Thyroid gland (tissue), 4 donors: Measurements from ENCODE around the gene CAMK1D. TPM values are rescaled to one million over a fixed set of nuclear protein-coding genes. Genes with fewer than 3 reads are reported as not detected.

Source experiments
- DNase-seq, 2 donors: peaks; one replicate each; pipeline ENCODE4 v3.0.0-alpha.2; 2019
- H3K27ac ChIP-seq, 3 donors: fragments of 200-600 bp; sonication (generic); 1 replicate in 2 of 3; 2 replicates in 1 of 3; pipeline ENCODE4 v1.5.1; 2016 to 2019; ENCODE audit warnings: mild to moderate bottlenecking in 1 of 3, moderate library complexity in 1 of 3
- H3K27me3 ChIP-seq: fragments of 200-600 bp; sonication (generic); one replicate; pipeline ENCODE4 v1.5.1; 2019
- H3K36me3 ChIP-seq, 2 donors: fragments of 200-600 bp; sonication (generic); one replicate each; pipeline ENCODE4 v1.5.1; 2016 to 2019
- H3K4me1 ChIP-seq, 2 donors: fragments of 200-600 bp; sonication (generic); one replicate each; pipeline ENCODE4 v1.5.1; 2017 to 2019
- H3K4me3 ChIP-seq, 3 donors: fragments of 200-600 bp; sonication (generic); replicated peaks in 1 of 3; 1 replicate in 2 of 3; 2 replicates in 1 of 3; pipeline ENCODE4 v1.5.1; 2016; ENCODE audit warnings: mild to moderate bottlenecking in 1 of 3
- H3K9me3 ChIP-seq: fragments of 200-600 bp; sonication (generic); one replicate; pipeline ENCODE4 v1.5.1; 2017
- CTCF ChIP-seq, 6 experiments: fragments of 200-600 bp in 3 of 6; fragments of 450-650 bp in 3 of 6; sonication (generic) in 3 of 6; IDR thresholded peaks; one replicate each; pipeline ENCODE4 v1.5.1; 2016 to 2019; ENCODE audit warnings: antibody characterized with exemption in 6 of 6, mild to moderate bottlenecking in 2 of 6, inconsistent platforms in 1 of 6, moderate library complexity in 1 of 6
- POLR2A ChIP-seq, 2 donors: fragments of 450-650 bp; IDR thresholded peaks; one replicate each; pipeline ENCODE4 v1.6.1; 2017; ENCODE audit warnings: antibody characterized with exemption in 2 of 2, mild to moderate bottlenecking in 2 of 2, moderate library complexity in 1 of 2
- WGBS, 2 donors: methylation state at CpG; one replicate each; pipeline ENCODE4 v1.1.5; 2017; 5-methylcytosine and 5-hydroxymethylcytosine counted together
- intact Hi-C: fragments of 100-400 bp; cut with DNase I; formaldehyde crosslinking; loops from one replicate; pipeline ENCODE4 v1.15.1; 2023
- total RNA-seq, 4 donors: library from RNA; depleted of rRNA; stranded (reverse); fragments of >200 nt; gene quantifications; one replicate each; pipeline ENCODE4 v1.2.3, GENCODE V29; 2016

Gene CAMK1D
- total RNA-seq, 4 donors from 2014 or later: 12.2 to 29.6 (median 17.4) TPM

- H3K4me1 ChIP-seq: peaks cover 7 to 9% of the 10 kb centered on the region in 2 donors
- H3K27ac ChIP-seq: peak overlapping the region in 1 of 3 donors; percentile 4
- H3K27me3 ChIP-seq: no peaks in the 10 kb centered on the region
- 64 to 70% methylated on average over 18 of the region's 18 CpGs for WGBS, 2 donors
- no peak overlapping the region for H3K4me3 ChIP-seq
- DNase-seq: no peak
- intact Hi-C loops: no loop called here
- H3K9me3 ChIP-seq: no peaks in the 10 kb centered on the region
- H3K36me3 ChIP-seq: no peaks in the 10 kb centered on the region
- TF ChIP-seq POLR2A (IDR thresholded peaks at IDR 0.05): no peak
- TF ChIP-seq CTCF (IDR thresholded peaks at IDR 0.05): no peak
Observed at GRCh38 chr10:12512332-12513002, 163.1 kb downstream of the CAMK1D start.

GRCh38 chr10:12513003-12513365 is 163.6 kb downstream of the CAMK1D start:
- peak; percentile 25 for DNase-seq
- Histone ChIP-seq H3K27me3 (no peaks in the 10 kb centered on the region), H3K4me3 (no peak overlapping the region), H3K27ac (peak overlapping the region in 2 of 3 donors; percentile 4 to 6), H3K36me3 (no peaks in the 10 kb centered on the region), H3K4me1 (peaks cover 7 to 9% of the 10 kb centered on the region in 2 donors), H3K9me3 (no peaks in the 10 kb centered on the region)
- 56 to 64% methylated on average over 5 of the region's 5 CpGs for WGBS, 2 donors
- TF ChIP-seq POLR2A (IDR thresholded peaks at IDR 0.05): no peak
- TF ChIP-seq CTCF (IDR thresholded peaks at IDR 0.05): no peak
- intact Hi-C loops: no loop called here

- H3K4me3 ChIP-seq: no peak overlapping the region
- H3K27me3 ChIP-seq: no peaks in the 10 kb centered on the region
- 89 to 92% methylated on average over 10 of the region's 10 CpGs for WGBS, 2 donors
- H3K4me1 ChIP-seq: peaks cover 7 to 9% of the 10 kb centered on the region in 2 donors
- intact Hi-C loops: no loop called here
- H3K9me3 ChIP-seq: no peaks in the 10 kb centered on the region
- TF ChIP-seq CTCF (IDR thresholded peaks at IDR 0.05) (no peak), POLR2A (IDR thresholded peaks at IDR 0.05) (no peak)
- no peaks in the 10 kb centered on the region for H3K36me3 ChIP-seq
- no peak for DNase-seq
- no peak overlapping the region for H3K27ac ChIP-seq
Observed at GRCh38 chr10:12513775-12514673, 164.7 kb downstream of the CAMK1D start.

GRCh38 chr10:12518024-12518423 is 168.7 kb downstream of the CAMK1D start:
- TF ChIP-seq CTCF (IDR thresholded peaks at IDR 0.05): no peak
- no peak for TF ChIP-seq POLR2A (IDR thresholded peaks at IDR 0.05)
- intact Hi-C loops: no loop called here
- Histone ChIP-seq H3K9me3 (no peaks in the 10 kb centered on the region), H3K4me3 (no peak overlapping the region), H3K36me3 (no peaks in the 10 kb centered on the region), H3K27ac (no peak overlapping the region), H3K27me3 (no peaks in the 10 kb centered on the region), H3K4me1 (peaks cover 1 to 3% of the 10 kb centered on the region in 2 donors)
- 98 to 100% methylated on average over 1 of the region's 1 CpG for WGBS, 2 donors
- DNase-seq: no peak

- no peak for DNase-seq
- no peaks in the 10 kb centered on the region for H3K36me3 ChIP-seq
- 92 to 98% methylated on average over 1 of the region's 1 CpG for WGBS, 2 donors
- no peak for TF ChIP-seq POLR2A (IDR thresholded peaks at IDR 0.05)
- no peak for TF ChIP-seq CTCF (IDR thresholded peaks at IDR 0.05)
- H3K4me1 ChIP-seq: no peaks in the 10 kb centered on the region
- intact Hi-C loops: no loop called here
- H3K4me3 ChIP-seq: no peak overlapping the region
- H3K9me3 ChIP-seq: no peaks in the 10 kb centered on the region
- no peaks in the 10 kb centered on the region for H3K27me3 ChIP-seq
- H3K27ac ChIP-seq: no peak overlapping the region
Observed at GRCh38 chr10:12521423-12521822, 172.1 kb downstream of the CAMK1D start.
